C4-2B (cell line): Measurements from ENCODE around the gene DNA2.

Experiments used
- ZFX ChIP-seq: fragments of 450-650 bp; IDR thresholded peaks from 2 replicates; pipeline ENCODE4 v1.6.1; 2017
- TF ChIP-seq, protein P1 (sequence below): fragments of 450-650 bp; conservative IDR thresholded peaks from 2 replicates; pipeline ENCODE4 v1.5.1; 2017; ENCODE audit warnings: mild to moderate bottlenecking

GRCh38 chr10:68446179-68446578, 25.6 kb downstream of the DNA2 start:
- TF ChIP-seq, protein P1, sequence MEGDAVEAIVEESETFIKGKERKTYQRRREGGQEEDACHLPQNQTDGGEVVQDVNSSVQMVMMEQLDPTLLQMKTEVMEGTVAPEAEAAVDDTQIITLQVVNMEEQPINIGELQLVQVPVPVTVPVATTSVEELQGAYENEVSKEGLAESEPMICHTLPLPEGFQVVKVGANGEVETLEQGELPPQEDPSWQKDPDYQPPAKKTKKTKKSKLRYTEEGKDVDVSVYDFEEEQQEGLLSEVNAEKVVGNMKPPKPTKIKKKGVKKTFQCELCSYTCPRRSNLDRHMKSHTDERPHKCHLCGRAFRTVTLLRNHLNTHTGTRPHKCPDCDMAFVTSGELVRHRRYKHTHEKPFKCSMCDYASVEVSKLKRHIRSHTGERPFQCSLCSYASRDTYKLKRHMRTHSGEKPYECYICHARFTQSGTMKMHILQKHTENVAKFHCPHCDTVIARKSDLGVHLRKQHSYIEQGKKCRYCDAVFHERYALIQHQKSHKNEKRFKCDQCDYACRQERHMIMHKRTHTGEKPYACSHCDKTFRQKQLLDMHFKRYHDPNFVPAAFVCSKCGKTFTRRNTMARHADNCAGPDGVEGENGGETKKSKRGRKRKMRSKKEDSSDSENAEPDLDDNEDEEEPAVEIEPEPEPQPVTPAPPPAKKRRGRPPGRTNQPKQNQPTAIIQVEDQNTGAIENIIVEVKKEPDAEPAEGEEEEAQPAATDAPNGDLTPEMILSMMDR = no peak
- no peak for TF ChIP-seq ZFX
